Mucosa of descending colon (tissue), 3 donors: ENCODE measurements around the gene OLFML1. TPM values are rescaled to one million over a fixed set of nuclear protein-coding genes. Genes with fewer than 3 reads are reported as not detected.
"Not testable (repeated sequence)": the region's sequence is repeated elsewhere in the genome, so short reads cannot be mapped to it uniquely, and the experiment has no call there.

Experiments used
- ATAC-seq: fragments of 200-7000 bp; cut with Tn5 transposase; one replicate; pipeline ENCODE4 v1.9.1; 2020; ENCODE audit warnings: mild to moderate bottlenecking, moderate library complexity
- DNase-seq, 3 donors: peaks; one replicate each; pipeline ENCODE4 v3.0.0-alpha.2; 2020
- H3K36me3 ChIP-seq: fragments of 200-600 bp; one replicate; pipeline ENCODE4 v1.8.0; 2021; ENCODE audit warnings: low read depth, mild to moderate bottlenecking
- H3K4me1 ChIP-seq: fragments of 200-600 bp; one replicate; pipeline ENCODE4 v1.8.0; 2021; ENCODE audit warnings: low read depth, mild to moderate bottlenecking
- H3K4me3 ChIP-seq: fragments of 200-600 bp; one replicate; pipeline ENCODE4 v1.8.0; 2021; ENCODE audit warnings: mild to moderate bottlenecking
- H3K9me3 ChIP-seq: fragments of 200-600 bp; one replicate; pipeline ENCODE4 v1.8.0; 2021; ENCODE audit warnings: mild to moderate bottlenecking
- intact Hi-C, 2 donors: fragments of 100-400 bp; cut with DNase I in 1 of 2; cut with micrococcal nuclease in 1 of 2; formaldehyde crosslinking; loops; one replicate each; pipeline versions ENCODE4 v1.11.0 to v1.11.1; 2022; cut with DNase I, micrococcal nuclease
- total RNA-seq, 3 donors: library from RNA; stranded (reverse); fragmentation: NEBNext Ultra II Directional in 2 of 3; extraction: Animal tissue kit (Norgen Biotek cat#: 25700) in 2 of 3; gene quantifications; one replicate each; pipeline versions ENCODE4 v1.2.1 to v1.2.4, GENCODE V29; 2021 to 2023
- TF ChIP-seq, protein P1 (sequence below): fragments of 200-600 bp; IDR thresholded peaks from one replicate; pipeline ENCODE4 v1.8.0; 2022; ENCODE audit warnings: antibody characterized with exemption, mild to moderate bottlenecking
- donor health status: DM: no; HTN: no; CAD: no; lungs with moderate emphysema.
- donor health status: DM: no; HTN: no; CAD: no.
- donor health status: DM: no; HTN: yes; CAD: no.

Gene OLFML1
- total RNA-seq, 3 donors from 2014 or later: 2.1 to 11.2 (median 5.2) TPM

DNA sequence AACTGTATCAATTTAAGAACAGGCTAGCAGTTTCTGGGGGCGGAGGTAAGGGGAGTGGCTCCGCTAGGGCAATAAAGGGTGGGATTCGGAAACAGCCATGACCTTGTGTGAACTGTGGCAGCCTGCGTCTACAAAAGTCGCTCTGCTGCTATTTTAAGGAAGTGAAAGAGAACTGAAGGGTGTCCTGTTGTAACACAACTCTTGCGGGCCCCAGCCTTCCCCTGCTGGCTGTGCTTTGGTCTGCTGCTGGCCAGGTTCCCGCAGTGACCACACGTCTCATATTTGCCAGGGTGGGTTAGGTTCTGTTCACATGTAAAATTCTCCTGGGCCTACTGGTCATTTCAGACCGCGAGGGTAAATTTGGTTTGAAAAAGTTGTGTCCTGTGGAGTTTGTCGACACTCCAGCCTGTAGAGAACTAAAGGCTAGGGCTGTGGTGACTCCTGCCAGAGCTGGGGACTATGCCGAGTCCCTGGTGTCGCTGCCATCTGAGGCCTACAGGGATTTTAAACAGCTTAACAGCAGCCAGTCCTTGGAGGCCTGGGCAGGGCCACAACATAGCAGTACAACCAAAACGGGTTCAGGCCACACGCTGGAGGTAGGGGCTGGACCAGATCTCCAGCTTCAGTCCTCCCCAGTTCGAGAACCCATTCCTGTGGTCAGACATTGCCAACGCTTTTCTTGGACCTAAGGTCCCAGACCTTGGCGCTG, 27.4 kb downstream of the OLFML1 start:
- ATAC-seq (peak; percentile 60), DNase-seq (peak; percentile 77 to 86 (median 77))
- Histone ChIP-seq H3K4me1 (peaks cover 31% of the 10 kb centered on the region), H3K4me3 (peak overlapping the region; percentile 52), H3K36me3 (no peaks in the 10 kb centered on the region), H3K9me3 (no peaks in the 10 kb centered on the region)
- intact Hi-C loops: no loop called here
- TF ChIP-seq, protein P1, sequence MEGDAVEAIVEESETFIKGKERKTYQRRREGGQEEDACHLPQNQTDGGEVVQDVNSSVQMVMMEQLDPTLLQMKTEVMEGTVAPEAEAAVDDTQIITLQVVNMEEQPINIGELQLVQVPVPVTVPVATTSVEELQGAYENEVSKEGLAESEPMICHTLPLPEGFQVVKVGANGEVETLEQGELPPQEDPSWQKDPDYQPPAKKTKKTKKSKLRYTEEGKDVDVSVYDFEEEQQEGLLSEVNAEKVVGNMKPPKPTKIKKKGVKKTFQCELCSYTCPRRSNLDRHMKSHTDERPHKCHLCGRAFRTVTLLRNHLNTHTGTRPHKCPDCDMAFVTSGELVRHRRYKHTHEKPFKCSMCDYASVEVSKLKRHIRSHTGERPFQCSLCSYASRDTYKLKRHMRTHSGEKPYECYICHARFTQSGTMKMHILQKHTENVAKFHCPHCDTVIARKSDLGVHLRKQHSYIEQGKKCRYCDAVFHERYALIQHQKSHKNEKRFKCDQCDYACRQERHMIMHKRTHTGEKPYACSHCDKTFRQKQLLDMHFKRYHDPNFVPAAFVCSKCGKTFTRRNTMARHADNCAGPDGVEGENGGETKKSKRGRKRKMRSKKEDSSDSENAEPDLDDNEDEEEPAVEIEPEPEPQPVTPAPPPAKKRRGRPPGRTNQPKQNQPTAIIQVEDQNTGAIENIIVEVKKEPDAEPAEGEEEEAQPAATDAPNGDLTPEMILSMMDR: no peak

- TF ChIP-seq, protein P1: peak; percentile 47
- peak; percentile 88 to 95 (median 93) for DNase-seq
- peak; percentile 94 for ATAC-seq
- H3K9me3 ChIP-seq: no peaks in the 10 kb centered on the region
- intact Hi-C loops: no loop called here
- H3K4me3 ChIP-seq: peak within 1 kb of the TSS; percentile 52
- peaks cover 28% of the 10 kb centered on the region for H3K4me1 ChIP-seq
- no peaks in the 10 kb centered on the region for H3K36me3 ChIP-seq
Measured at GRCh38 chr11:7513234-7514098, 28.2 kb downstream of the OLFML1 start, which contains the start of gene PPFIBP2. TSS of gene PPFIBP2 (plus strand) at chr11:7513999. CDS start at chr11:7549476, 35,477 bp downstream.

DNA sequence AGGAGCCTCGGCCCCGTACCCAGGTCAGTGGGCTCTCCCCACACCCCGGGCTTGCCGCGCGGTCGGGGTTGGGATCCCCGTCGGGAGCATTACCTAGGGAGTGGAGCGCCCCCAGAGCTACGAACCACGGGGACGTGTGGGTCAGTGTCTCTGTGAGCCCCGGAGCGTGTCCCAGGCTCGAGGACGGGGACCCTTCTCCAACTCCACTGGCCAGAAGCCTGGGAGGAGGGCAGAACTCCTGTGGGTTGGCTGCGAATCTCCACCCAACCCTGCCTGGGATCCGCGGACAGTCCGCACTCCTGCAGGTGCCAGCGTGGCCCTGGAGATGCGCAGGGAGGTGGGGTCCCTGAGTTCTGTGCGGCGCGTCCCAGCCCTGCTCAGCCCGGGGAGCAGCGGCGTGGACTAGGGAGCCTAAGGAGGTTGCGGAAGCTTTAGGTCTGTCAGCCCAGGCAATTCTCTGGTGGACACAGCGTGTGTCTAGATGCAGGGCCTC, 28.8 kb downstream of the OLFML1 start:
- intact Hi-C loops: no loop called here
- TF ChIP-seq, protein P1: no peak

DNA sequence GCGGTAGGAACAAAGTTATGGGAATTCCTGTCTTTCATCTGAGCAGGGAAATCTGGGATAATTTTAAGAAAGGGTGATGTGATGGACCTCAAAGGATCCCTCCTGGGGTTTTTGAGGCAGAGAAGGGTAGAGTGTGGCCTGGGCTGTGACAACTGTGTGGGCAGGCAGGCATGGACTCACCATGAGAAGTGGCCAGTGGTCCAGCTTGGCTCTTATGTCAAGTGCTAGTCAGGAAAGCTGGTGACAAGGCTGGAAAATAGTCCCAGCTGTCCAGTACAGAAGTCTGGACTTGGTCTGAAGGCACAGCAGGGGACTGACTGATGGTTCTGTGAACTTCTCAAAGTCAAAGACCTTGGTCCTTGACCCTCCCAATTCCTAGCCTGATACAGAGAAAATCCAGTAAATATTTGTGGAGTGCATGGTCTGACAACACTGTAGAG, 30.2 kb downstream of the OLFML1 start:
- TF ChIP-seq, protein P1: no peak
- no peak overlapping the region for H3K4me3 ChIP-seq
- DNase-seq (no peak), ATAC-seq (no peak)
- peaks cover 28% of the 10 kb centered on the region for H3K4me1 ChIP-seq
- H3K36me3 ChIP-seq: no peaks in the 10 kb centered on the region
- no peaks in the 10 kb centered on the region for H3K9me3 ChIP-seq
- intact Hi-C loops: no loop called here

More for the DNA sequence above, 28.8 kb downstream of the OLFML1 start:
- Histone ChIP-seq H3K4me1 (peaks cover 28% of the 10 kb centered on the region), H3K36me3 (no peaks in the 10 kb centered on the region), H3K9me3 (no peaks in the 10 kb centered on the region), H3K4me3 (peak overlapping the region; percentile 52)
- ATAC-seq: peak; percentile 37
- peak in 2 of 3 donors; percentile 44 to 69 for DNase-seq

GRCh38 chr11:7516475-7516874, 31.2 kb downstream of the OLFML1 start:
- ATAC-seq (no peak), DNase-seq (no peak)
- Histone ChIP-seq H3K36me3 (no peaks in the 10 kb centered on the region), H3K4me3 (no peak overlapping the region), H3K4me1 (peaks cover 25% of the 10 kb centered on the region), H3K9me3 (no peaks in the 10 kb centered on the region)
- TF ChIP-seq, protein P1: no peak
- intact Hi-C loops: no loop called here

DNA sequence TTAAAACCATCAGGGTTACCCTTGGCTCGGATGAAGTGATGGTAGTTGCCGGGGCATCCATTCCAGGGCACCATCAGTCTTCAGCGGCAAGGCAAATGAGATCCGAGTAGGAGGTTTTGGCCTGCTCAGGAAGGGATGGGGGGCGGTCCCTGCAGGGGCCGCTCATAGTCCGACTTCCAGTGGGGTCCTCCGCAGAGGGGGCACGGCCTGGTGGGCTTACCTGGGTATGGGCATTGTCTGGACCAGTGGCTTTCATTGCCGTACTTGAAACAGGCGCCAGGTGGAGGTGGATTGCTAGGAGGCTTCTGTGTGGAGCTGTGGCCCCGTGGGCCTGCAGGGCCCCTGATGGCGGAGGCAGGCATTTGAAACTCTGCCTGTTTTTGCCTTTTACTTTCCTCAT, 32.4 kb downstream of the OLFML1 start:
- H3K4me3 ChIP-seq, H3K9me3 ChIP-seq, intact Hi-C loops, ATAC-seq, DNase-seq, H3K36me3 ChIP-seq: not testable (repeated sequence)
- H3K4me1 ChIP-seq: peaks cover 13% of the 10 kb centered on the region
